CD4-positive, CD25-positive, alpha-beta regulatory T cell (primary cell): ENCODE measurements around the gene ADCY2. TPM values are rescaled to one million over a fixed set of nuclear protein-coding genes. Genes with fewer than 3 reads are reported as not detected.

Source experiments
- ATAC-seq, 2 donors: fragments of 150-1000 bp; cut with Tn5 transposase; one replicate each; pipeline ENCODE4 v1.10.0; 2021; ENCODE audit warnings: low read depth in 2 of 2, moderate number of reproducible peaks in 2 of 2, moderate library complexity in 1 of 2
- DNase-seq, 3 donors: peaks; one replicate each; pipeline versions ENCODE4 v3.0.0 to v3.0.0-alpha.2; 2012 to 2022; ENCODE audit warnings: mixed read lengths in 1 of 3
- H3K27ac ChIP-seq: one replicate; pipeline ENCODE4 v1.7.0; 2013; ENCODE audit warnings: mild to moderate bottlenecking, low read length; ENCODE audit not compliant: insufficient read depth, poor library complexity, severe bottlenecking
- H3K27me3 ChIP-seq: one replicate; pipeline ENCODE4 v1.7.0; 2013; ENCODE audit warnings: low read length; ENCODE audit not compliant: control insufficient read depth, insufficient read depth
- H3K36me3 ChIP-seq: one replicate; pipeline ENCODE4 v1.7.0; 2013; ENCODE audit warnings: mild to moderate bottlenecking, low read length, moderate library complexity; ENCODE audit not compliant: control insufficient read depth, insufficient read depth
- H3K4me1 ChIP-seq: 2 replicates; pipeline ENCODE4 v1.7.0; 2013; ENCODE audit warnings: mild to moderate bottlenecking, low read length; ENCODE audit not compliant: insufficient read depth, control insufficient read depth, poor library complexity, severe bottlenecking
- H3K4me3 ChIP-seq: one replicate; pipeline ENCODE4 v1.7.0; 2013; ENCODE audit warnings: low read depth, mild to moderate bottlenecking, low read length, moderate library complexity
- H3K9me3 ChIP-seq, 2 experiments: 1 replicate in 1 of 2; 2 replicates in 1 of 2; pipeline ENCODE4 v1.7.0; 2013; ENCODE audit warnings: low read length in 2 of 2, mild to moderate bottlenecking in 1 of 2, moderate library complexity in 1 of 2; ENCODE audit not compliant: control insufficient read depth in 2 of 2
- H3K27ac Mint-ChIP-seq, 3 donors: one replicate each; pipeline ENCODE4 v1.8.0; 2020 to 2022; ENCODE audit warnings: mild to moderate bottlenecking in 3 of 3, mixed read lengths in 3 of 3, moderate library complexity in 2 of 3
- H3K27me3 Mint-ChIP-seq: one replicate; pipeline ENCODE4 v1.8.0; 2022; ENCODE audit warnings: mild to moderate bottlenecking, mixed read lengths
- H3K36me3 Mint-ChIP-seq: one replicate; pipeline ENCODE4 v1.8.0; 2020; ENCODE audit warnings: mixed read lengths
- H3K4me1 Mint-ChIP-seq, 4 donors: one replicate each; pipeline ENCODE4 v1.8.0; 2020 to 2022; ENCODE audit warnings: mixed read lengths in 4 of 4, mild to moderate bottlenecking in 1 of 4
- H3K4me3 Mint-ChIP-seq, 4 donors: one replicate each; pipeline ENCODE4 v1.8.0; 2020 to 2022; ENCODE audit warnings: mild to moderate bottlenecking in 4 of 4, mixed read lengths in 4 of 4, moderate library complexity in 3 of 4
- H3K9me3 Mint-ChIP-seq, 7 donors: one replicate each; pipeline ENCODE4 v1.8.0; 2020 to 2022; ENCODE audit warnings: mixed read lengths in 7 of 7, mild to moderate bottlenecking in 3 of 7, moderate library complexity in 2 of 7
- polyA plus RNA-seq, 4 donors: library from polyadenylated mRNA; unstranded; fragments of 300-500 nt; fragmentation: Illumina TruSeq; gene quantifications; one replicate each; pipeline ENCODE4 v1.2.3, GENCODE V29; 2021
- total RNA-seq: library from RNA; stranded (reverse); gene quantifications from one replicate; pipeline ENCODE4 v1.2.3, GENCODE V29; 2022

The ADCY2 gene
- total and polyA plus RNA-seq, 5 donors from 2014 or later: not detected

- DNase-seq (no peak), ATAC-seq (no peak)
- Histone ChIP-seq H3K36me3 (peaks cover 54% of the 10 kb centered on the region), H3K9me3 (no peaks in the 10 kb centered on the region), H3K4me1 (peaks cover 67% of the 10 kb centered on the region), H3K4me3 (no peak overlapping the region), H3K27ac (peak overlapping the region; percentile 16), H3K27me3 (no peaks in the 10 kb centered on the region)
- Mint-ChIP-seq H3K4me1 (peaks cover 43 to 81% (median 65%) of the 10 kb centered on the region in 4 donors), H3K4me3 (peak overlapping the region in 1 of 4 donors; percentile 90), H3K27ac (no peak overlapping the region), H3K27me3 (no peaks in the 10 kb centered on the region), H3K36me3 (peaks cover 41% of the 10 kb centered on the region), H3K9me3 (no peaks in the 10 kb centered on the region)
These were observed 479.2 kb downstream of the ADCY2 start for GRCh38 chr5:7875151-7875550.

GRCh38 chr5:7876867-7877266 is 480.9 kb downstream of the ADCY2 start:
- DNase-seq (peak in 2 of 3 donors; percentile 24 to 52), ATAC-seq (peak; percentile 62 to 70)
- Mint-ChIP-seq H3K36me3 (peaks cover 54% of the 10 kb centered on the region), H3K9me3 (no peaks in the 10 kb centered on the region), H3K4me3 (peak overlapping the region in 3 of 4 donors; percentile 53 to 62 (median 56)), H3K27me3 (no peaks in the 10 kb centered on the region), H3K4me1 (peaks cover 40 to 79% (median 60%) of the 10 kb centered on the region in 4 donors), H3K27ac (peak overlapping the region; percentile 15 to 73 (median 47))
- H3K27ac ChIP-seq: peak overlapping the region; percentile 58
- peaks cover 71% of the 10 kb centered on the region for H3K36me3 ChIP-seq
- peaks cover 50% of the 10 kb centered on the region for H3K4me1 ChIP-seq
- peak overlapping the region; percentile 64 for H3K4me3 ChIP-seq
- no peaks in the 10 kb centered on the region for H3K9me3 ChIP-seq
- H3K27me3 ChIP-seq: no peaks in the 10 kb centered on the region

- Histone ChIP-seq H3K4me1 (peaks cover 42% of the 10 kb centered on the region), H3K27ac (peak overlapping the region; percentile 15), H3K36me3 (peaks cover 80% of the 10 kb centered on the region), H3K4me3 (no peak overlapping the region), H3K9me3 (no peaks in the 10 kb centered on the region), H3K27me3 (no peaks in the 10 kb centered on the region)
- Mint-ChIP-seq H3K9me3 (no peaks in the 10 kb centered on the region), H3K4me1 (peaks cover 32 to 78% (median 55%) of the 10 kb centered on the region in 4 donors), H3K36me3 (peaks cover 57% of the 10 kb centered on the region), H3K27me3 (no peaks in the 10 kb centered on the region), H3K27ac (peak overlapping the region in 2 of 3 donors; percentile 15 to 33), H3K4me3 (peak overlapping the region in 3 of 4 donors; percentile 6 to 72 (median 31))
- DNase-seq: no peak
- ATAC-seq: no peak
These were observed 481.9 kb downstream of the ADCY2 start for GRCh38 chr5:7877851-7878250.

- ATAC-seq (peak in 1 of 2 donors; percentile 40), DNase-seq (peak in 1 of 3 donors; percentile 41)
- peak overlapping the region; percentile 15 for H3K27ac ChIP-seq
- no peaks in the 10 kb centered on the region for H3K9me3 Mint-ChIP-seq
- peaks cover 86% of the 10 kb centered on the region for H3K36me3 ChIP-seq
- H3K4me1 Mint-ChIP-seq: peaks cover 26 to 76% (median 51%) of the 10 kb centered on the region in 4 donors
- no peak overlapping the region for H3K4me3 ChIP-seq
- H3K4me1 ChIP-seq: peaks cover 36% of the 10 kb centered on the region
- no peaks in the 10 kb centered on the region for H3K9me3 ChIP-seq
- peaks cover 57% of the 10 kb centered on the region for H3K36me3 Mint-ChIP-seq
- H3K27me3 Mint-ChIP-seq: no peaks in the 10 kb centered on the region
- H3K27ac Mint-ChIP-seq: peak overlapping the region in 2 of 3 donors; percentile 18 to 63
- H3K4me3 Mint-ChIP-seq: peak overlapping the region in 1 of 4 donors; percentile 7
- no peaks in the 10 kb centered on the region for H3K27me3 ChIP-seq
These were observed 482.5 kb downstream of the ADCY2 start for GRCh38 chr5:7878381-7878873.
